Measurements from ENCODE around the gene SEMA4D. TPM values are rescaled to one million over a fixed set of nuclear protein-coding genes. Genes with fewer than 3 reads are reported as not detected.

SEMA4D gene
- total and polyA plus RNA-seq, 9 of the 15 experiments (the other 6 are each of a cell fraction or from before 2014, with no cell fraction given), result 0.38 to 5.1 (median 1.8) TPM

DNA sequence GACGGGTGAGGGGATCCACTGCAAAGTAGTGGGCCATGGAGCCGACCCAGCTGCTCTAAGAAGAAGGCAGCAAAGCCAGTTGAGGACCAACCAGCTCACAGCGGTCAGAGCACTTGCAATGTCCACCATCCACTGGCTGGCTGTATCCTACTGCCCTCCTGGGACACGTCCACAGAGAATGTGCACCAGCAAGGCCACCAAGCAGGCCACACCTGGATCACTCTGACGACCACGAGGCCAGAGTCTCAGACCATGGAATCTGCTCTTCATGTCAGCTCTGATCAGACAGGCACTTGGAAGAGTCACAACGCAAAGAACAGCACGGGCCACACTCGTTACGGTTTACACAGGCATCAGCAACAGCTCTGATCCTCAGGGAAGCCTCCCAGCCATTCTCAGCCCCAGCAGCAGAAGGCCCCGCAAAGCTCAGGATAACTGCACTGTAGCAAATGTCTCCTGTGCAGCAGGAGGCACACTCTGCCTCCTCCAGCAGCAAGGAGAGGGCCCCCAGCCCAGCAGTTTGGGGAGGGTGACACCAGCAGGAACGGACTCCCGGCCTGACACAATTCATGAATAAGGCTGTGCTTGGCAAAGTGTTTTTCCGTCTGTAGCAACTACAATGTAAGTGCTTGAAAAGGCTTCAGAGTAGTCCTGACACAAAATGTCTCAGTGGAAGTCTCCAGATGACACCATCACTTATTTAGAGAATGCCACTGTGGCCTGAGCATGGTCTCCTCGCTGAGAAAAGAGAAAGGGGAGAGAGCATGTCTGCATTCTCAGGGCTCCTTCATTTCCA is 15.7 kb downstream of the SEMA4D start:
- Histone ChIP-seq H3K9me3 (replicated peaks; ENCODE audit: control insufficient read depth, insufficient read depth, low read depth, low read length) (no peaks in the 10 kb centered on the region), H3K4me2 (ENCODE audit: insufficient read depth, low read length) (no peak overlapping the region), H3K27me3 (ENCODE audit: control insufficient read depth in 2 of 2, insufficient read depth in 2 of 2, low read length in 2 of 2) (peaks cover 0 to 31% of the 10 kb centered on the region in 2 experiments; a peak in 3 of 5 replicates), H2AFZ (ENCODE audit: low read depth, low read length) (no peak overlapping the region), H3K9me1 (ENCODE audit: control insufficient read depth, insufficient read depth, low read length) (no peaks in the 10 kb centered on the region), H4K20me1 (replicated peaks; ENCODE audit: control insufficient read depth, insufficient read depth, low read length) (no peaks in the 10 kb centered on the region), H3K36me3 (ENCODE audit: control insufficient read depth, insufficient read depth, low read length) (no peaks in the 10 kb centered on the region), H3K79me2 (ENCODE audit: control insufficient read depth, insufficient read depth, low read length) (no peaks in the 10 kb centered on the region), H3K27ac (ENCODE audit: extremely low read depth, low read depth, low read length) (no peak overlapping the region), H3K9ac (ENCODE audit: insufficient read depth in 1 of 2, low read depth in 2 of 2, low read length in 2 of 2) (no peak overlapping the region), H3K4me3 (no peak overlapping the region), H3K4me1 (replicated peaks in 1 of 2; ENCODE audit: control insufficient read depth in 2 of 2, insufficient read depth in 2 of 2, low read length in 2 of 2) (no peaks in the 10 kb centered on the region)
- BruUV-seq (replicated peaks), result no TSS peak
- TF ChIP-seq ZKSCAN8 (CRISPR knock-in tag; IDR thresholded peaks at IDR 0.05) (no peak), NCOA2 (IDR thresholded peaks at IDR 0.05; ENCODE audit: partially characterized antibody in 2 of 2) (no peak), TCF7L2 (IDR thresholded peaks at IDR 0.05; ENCODE audit: low read depth, low read length) (no peak), CHD4 (IDR thresholded peaks at IDR 0.05; ENCODE audit: insufficient read depth, insufficient replicate concordance, low read depth, low read length, poor library complexity, severe bottlenecking) (no peak), MCM7 (IDR thresholded peaks at IDR 0.05) (no peak), ESRRB (CRISPR knock-in tag; IDR thresholded peaks at IDR 0.05; ENCODE audit: borderline replicate concordance) (no peak), RAD21 (CRISPR knock-in tag; conservative IDR thresholded peaks at IDR 0.05 in 1 of 2, IDR thresholded peaks at IDR 0.05 in 1 of 2) (no peak), PHTF2 (CRISPR knock-in tag; IDR thresholded peaks at IDR 0.05) (no peak), HEY1 (CRISPR knock-in tag; IDR thresholded peaks at IDR 0.05; ENCODE audit: borderline replicate concordance) (no peak), SNRNP70 (optimal IDR thresholded peaks at IDR 0.05; ENCODE audit: low read depth, low read length) (no peak)
- TF ChIP-seq, protein P1, sequence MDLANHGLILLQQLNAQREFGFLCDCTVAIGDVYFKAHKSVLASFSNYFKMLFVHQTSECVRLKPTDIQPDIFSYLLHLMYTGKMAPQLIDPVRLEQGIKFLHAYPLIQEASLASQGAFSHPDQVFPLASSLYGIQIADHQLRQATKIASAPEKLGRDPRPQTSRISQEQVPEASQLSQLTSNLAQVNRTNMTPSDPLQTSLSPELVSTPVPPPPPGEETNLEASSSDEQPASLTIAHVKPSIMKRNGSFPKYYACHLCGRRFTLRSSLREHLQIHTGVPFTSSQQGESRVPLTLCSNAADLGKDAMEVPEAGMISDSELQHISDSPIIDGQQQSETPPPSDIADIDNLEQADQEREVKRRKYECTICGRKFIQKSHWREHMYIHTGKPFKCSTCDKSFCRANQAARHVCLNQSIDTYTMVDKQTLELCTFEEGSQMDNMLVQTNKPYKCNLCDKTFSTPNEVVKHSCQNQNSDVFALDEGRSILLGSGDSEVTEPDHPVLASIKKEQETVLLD (IDR thresholded peaks at IDR 0.05), result no peak
- in situ Hi-C loops (cut with MboI) (no loop called here), intact Hi-C loops (cut with micrococcal nuclease) (no loop called here)
- DNase-seq (ENCODE audit: extremely low read depth in 1 of 4, low spot score in 3 of 4), result no peak
- FAIRE-seq, result no peak
- ChIA-PET POLR2A (no interaction called here), CTCF (ENCODE audit: low intra/inter-chr PET ratio) (no interaction called here)
- 0% methylated on average over 14 of the region's 15 CpGs for WGBS (ENCODE audit: insufficient coverage, low coverage, missing lambda C conversion rate)
- ATAC-seq, result no peak

Data from K562 (cell line).